ENCODE measurements around the gene CD7.

CD7 gene

DNA sequence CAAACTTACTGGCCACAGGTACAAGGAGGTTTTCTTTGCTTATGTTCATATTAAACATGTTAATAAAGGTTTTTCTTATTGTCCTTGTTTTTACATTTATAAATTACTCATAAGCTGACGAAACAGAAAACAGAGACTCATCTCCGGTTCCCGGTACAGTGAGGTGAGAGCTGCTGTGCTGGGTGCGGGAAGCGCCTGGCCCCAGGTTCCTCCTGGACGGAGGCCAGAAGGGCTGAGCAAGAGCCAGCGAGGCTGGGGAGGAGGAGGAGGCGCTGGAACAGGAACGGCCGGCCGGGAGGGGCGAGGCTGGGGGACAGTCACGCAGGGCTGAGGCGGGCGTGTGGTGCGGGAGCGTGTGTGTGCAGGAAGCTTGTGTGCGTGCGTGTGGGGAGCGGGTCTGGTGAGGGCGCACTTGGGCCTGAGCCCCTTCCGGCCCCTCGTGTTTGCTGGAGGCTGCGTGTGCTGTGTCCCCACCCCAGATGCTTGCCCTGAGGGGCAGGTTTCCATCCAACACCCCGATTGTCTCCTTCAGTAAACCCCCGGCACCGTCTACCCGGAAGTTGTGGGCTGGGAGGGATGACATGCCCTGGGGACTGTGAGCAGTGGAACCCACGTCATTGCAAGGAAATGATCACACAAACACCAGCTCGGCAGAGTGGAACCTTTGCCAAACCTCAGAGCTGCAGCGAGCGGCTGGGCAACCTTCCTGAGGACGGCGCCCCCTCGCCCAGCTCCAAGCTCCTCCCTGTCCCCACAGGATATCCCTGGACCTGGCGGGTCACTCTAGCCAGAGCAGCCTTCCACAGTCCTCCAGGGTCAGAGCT lies 19.5 kb downstream of the CD7 start:
- peak; percentile 94 to 97 (median 96) for DNase-seq

DNA sequence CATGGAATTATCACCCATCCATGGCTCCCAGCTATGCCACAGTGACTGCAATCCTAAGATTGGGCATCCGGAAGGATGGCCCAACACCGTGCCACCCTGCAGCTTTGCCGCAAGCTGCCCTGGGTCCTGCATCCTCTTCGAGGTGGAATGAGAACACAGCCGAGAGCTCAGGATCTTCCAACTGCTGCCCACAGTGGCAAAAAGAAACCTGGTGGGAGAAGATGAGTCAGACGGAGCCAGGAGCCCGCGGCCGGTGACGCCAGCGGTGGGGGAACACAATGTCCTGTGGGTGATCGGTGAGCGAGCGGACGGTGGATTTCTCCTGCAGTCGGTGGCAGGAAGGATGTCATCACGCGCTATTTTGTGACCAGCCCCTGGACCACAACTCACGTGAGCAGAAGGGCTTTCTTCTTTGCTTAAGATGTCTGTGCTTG lies 20.1 kb downstream of the CD7 start:
- DNase-seq, result peak; percentile 78 to 93 (median 91)

- no peak for DNase-seq
Observed at GRCh38 chr17:82296511-82297279, 20.7 kb downstream of the CD7 start.

- DNase-seq, result no peak
Observed at GRCh38 chr17:82295472-82295814, 22.0 kb downstream of the CD7 start.

DNA sequence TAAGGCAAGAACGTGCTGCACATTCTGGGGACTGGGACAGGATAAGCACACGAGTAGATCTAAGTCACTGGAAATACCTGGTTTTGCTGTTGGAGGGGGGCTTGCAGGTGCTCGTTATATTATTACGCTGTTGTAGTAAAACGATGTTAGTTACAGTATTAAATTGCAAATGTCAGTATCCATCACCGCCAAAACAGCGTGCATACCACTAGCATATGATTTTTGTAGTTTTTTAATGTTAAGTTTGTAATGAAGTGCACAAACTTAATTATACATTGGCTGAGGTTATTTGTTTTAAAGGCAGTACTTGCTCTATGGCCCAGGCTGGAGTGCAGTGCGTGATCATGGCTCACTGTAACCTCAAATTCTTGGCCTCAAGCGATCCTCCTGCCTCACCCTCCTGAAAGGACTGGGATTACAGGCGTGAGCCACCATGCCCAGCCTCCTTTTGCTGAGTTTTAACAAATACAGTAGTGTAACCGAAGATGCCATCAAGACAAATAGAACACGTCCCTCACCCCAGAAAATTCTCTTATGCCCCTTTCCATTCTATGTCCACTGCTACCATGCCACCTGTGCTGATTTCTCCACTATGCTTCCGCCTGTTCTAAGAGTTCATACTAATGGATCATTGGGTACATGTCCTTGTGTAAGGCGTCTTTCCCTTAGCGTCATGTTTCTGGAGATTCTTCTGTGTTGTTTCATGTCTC lies 23.2 kb downstream of the CD7 start:
- DNase-seq, result no peak

DNA sequence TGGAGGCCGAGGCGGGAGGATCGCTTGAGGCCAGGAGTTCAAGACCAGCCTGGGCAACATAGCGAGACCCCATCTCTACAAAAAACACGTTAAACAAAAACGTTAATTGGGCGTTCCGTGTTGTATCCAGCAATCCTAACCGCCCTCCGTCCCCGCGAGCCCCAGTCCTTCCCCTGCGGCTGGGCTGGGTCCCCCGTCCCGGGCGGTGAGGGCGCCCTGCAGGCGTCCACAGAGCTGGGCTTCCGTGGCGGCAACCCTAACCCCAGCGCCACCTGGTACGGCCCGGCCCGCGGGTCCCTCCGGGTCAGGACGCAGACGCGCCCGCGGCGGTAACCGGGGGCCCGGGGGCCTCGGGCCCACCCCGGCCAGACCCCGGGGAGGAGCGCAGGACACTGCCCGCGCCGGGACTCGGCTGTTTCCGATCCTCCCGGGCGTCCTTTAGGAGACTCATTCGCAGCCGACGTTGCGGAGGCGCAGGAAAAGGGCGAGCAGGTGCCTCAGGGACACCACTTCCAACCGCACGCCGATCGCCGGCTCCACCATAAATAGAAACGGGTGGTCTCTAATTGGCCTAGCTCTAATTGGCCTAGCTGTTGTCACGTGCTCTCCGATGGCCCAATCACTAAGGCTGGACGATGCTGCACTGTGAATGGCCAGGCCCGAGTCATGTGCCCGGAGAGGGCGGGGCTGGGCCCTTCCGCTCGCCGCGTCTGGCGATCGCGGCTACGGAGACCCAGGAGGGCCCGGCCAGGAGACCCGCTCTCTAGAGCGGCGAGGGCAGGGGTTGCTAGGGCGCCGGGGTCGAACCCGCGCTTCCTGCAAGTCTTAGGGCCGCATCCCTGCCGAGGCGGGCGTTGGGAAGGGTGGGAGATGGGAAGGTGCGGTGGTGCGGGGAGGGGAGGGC lies 24.9 kb downstream of the CD7 start:
- DNase-seq, result peak; percentile 97 to 98 (median 98)

DNA sequence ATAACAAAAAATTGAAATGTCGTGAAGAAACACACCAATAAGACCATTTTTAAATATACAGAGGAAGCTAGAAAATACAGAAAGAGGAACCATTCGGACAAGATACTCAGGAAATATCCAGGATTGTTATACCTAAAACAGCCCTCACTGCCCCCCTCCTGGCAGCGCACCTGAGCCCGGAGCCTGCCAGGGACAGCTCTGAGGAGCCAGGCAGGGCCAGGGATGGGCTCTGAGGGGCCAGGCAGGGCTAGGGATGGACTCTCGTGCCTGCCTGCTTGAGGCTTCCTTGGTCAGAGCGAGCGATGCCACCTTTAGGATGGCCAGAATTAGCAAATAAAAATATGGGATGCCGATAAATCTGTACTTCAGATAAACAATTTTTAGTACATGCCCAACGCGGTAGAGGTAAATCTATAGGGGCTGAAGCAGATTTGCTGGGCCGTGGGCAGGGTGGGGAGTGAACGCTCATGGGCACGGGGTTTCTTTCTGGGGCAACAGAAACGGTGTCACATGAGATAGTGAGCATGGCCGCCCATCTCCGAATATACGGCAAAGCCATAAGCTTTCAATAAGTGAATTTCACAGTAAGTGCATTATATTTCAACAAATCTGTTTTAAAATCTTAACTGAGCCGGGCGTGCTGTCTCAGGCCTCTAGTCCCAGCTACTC lies 25.7 kb downstream of the CD7 start:
- DNase-seq, result peak in 1 of 4 experiments; percentile 28

DNA sequence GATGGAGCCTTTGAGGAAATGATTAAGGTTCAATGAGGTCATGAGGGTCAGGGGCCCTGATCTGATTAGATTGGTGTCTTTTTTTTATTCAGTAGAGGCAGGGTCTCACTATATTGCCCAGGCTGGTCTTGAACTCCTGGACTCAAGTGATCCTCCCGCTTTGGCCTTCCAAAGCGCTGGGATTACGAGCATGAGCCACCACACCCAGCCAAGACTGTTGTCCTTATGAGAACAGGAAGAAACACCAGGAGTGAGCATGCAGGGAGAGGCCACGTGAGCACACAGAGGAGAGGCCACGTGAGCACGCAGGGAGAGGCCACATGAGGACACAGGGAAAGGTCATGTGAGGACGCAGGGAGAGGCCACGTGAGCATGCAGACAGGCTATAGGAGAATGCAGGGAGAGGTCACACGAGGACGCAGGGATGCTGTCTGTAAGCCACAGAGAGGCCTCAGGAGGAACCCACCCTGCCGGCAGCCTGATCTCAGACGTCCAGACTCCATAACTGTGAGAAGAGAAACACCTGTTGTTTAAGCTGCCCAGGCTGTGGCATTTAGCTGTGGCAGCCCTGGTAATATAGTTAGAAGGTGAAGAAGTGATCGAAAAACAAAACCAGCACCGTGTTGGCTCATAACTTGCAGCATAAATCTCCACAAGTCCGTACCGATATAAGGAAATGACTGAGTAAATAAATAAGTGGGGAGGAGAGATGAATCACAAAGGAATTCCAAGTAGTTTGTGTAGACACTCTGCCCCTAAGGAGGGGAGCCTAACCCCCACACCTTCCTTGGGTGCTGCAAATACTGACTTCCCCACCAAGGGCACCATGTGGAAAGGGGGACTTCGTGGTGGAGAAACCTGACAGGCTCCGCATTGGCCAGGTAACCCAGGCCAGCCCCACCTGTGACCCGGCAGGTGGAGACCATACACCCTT lies 29.3 kb downstream of the CD7 start:
- peak; percentile 68 to 78 (median 78) for DNase-seq

GRCh38 chr17:82287013-82287867 lies 30.2 kb downstream of the CD7 start:
- DNase-seq, result no peak

GRCh38 chr17:82285141-82285540 lies 32.3 kb downstream of the CD7 start:
- no peak for DNase-seq

DNA sequence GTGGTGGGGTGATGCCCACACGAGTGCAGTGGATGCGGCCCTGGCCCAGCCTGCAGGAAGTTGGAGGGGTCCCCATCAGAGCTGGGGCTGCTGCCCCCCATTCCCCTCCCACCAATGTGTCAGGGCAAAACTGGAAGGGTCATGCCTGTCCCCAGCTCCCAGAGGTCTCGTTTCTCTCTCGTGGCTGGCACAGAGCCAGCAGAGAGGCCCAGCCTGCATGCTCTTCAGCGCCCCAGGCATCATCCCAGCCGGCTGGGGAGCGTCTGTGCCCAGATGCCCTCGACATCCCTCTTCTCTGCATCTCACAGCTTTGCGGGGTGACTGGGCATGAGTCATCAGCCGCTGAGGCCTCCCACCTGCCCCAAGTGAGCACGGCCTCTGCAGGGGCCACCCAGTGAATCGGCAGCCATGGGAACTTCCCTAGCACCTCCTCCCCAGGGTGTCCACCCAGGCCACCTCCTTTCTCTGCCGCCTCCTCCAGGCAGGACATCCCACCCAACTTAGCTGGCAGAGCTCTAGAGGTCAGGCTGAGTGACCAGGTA lies 34.1 kb downstream of the CD7 start:
- DNase-seq, result peak; percentile 64 to 83 (median 74)

DNA sequence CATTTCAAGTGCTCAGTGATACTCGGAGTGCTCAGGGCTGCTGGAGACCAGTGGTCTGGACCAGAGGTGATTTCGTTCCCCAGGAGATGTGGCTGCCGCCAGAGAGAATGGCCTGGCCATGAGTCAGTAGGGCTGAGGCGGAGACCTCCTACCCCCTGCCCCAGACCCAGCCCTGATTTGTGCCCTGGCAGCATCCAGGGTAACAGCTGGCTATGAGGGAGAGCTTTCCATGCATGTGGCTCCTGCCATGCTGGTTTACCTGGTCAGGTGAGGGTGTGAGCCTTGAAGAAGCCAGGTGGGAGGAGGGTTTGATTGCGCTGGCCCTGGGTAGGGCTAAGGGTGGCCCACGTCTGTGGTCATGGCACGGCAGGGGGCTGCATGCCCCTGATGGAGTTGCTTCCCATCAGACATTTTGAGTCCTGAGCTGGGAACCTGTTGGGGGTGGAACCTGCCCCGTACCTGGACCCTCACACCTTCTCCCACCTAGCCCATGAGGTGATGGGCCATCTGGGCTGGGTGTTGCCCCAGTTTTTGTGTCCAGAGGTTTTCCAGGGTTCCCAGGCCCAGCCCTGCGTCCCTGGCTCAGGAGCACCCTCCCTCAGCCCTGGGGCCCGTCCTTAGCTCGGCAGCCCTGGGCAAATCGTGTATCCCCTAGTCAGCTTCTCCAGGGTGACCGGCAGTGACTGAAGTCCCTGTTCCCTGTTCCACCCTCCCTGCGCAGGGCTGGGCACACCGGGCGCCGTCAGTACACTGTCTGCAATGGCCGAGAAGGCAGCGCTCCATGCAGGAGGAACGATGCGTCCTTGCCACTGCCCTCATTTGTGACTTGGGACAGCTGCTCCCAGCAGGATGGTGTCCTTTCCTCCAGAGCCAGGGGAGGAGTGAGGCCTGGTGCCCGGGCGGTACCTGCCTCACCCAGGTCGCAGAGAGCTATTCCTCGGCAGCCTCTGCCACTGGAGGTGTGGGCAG lies 34.9 kb downstream of the CD7 start:
- no peak for DNase-seq

GRCh38 chr17:82281502-82282238 lies 35.7 kb downstream of the CD7 start:
- peak; percentile 78 to 89 (median 88) for DNase-seq

DNA sequence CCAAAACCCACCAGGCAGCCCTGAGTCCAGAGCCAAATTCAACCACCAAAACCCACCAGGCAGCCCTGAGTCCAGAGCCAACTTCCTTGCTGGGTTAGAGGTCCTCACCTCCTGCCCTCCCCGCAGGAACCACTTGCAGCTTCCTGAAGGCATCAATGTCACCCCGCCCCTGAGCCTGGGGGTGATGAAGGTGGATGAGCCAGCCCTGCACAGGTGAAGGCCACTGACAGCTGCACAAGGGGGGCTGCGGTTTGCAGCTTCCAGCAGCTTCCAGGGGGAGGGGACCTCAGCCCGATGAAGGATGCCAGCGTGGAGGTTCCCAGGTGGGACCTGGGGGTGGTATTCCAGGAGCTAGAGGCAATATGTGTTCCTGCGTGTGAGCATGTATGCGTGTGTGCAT lies 36.3 kb downstream of the CD7 start:
- no peak for DNase-seq

DNA sequence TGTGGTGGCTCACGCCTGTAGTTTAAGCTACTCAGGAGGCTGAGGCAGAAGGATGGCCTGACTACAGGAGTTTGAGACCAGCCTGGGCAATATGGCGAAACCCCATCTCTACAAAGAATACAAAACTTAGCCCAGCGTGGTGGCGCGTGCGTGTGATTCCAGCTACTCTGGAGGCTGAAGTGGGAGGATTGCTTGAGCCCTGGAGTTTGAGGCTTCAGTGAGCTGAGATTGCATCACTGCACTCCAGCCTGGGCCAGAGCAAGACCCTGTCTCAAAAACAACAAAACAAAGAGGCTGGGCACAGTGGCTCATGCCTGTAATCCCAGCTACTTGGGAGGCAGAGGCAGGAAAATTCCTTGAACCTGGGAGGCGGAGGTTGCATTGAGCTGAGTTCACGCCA lies 36.9 kb downstream of the CD7 start:
- peak in 1 of 4 experiments; percentile 34 for DNase-seq

- DNase-seq, result peak; percentile 73 to 88 (median 84)
Observed at GRCh38 chr17:82278786-82279391, 38.5 kb downstream of the CD7 start.

DNA sequence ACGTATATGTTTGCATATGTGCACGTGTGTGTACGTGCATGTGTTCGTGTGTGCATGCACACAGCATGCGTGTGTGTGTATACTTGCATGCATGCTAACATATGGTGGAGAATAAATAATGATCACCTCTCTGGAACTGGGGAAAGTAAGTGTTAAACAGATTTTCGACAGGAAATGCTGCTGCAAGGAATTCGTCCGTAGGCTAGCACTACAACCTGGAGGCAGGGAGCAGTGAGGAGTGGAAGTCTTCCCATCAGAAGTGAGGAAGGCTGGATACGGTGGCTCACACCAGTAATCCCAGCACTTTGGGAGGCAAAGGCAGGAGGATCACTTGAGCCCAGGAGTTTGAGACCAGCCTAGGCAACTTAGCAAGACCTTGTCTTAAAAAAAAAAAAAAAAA lies 39.1 kb downstream of the CD7 start:
- no peak for DNase-seq
